ENCODE results near the gene SHISAL1. TPM values are rescaled to one million over a fixed set of nuclear protein-coding genes. Genes with fewer than 3 reads are reported as not detected.

Gene SHISAL1
- total and polyA plus RNA-seq, 2 donors (not counting 3 experiments of a cell fraction or from before 2014, with no cell fraction given): 0.01 to 0.07 TPM

DNA sequence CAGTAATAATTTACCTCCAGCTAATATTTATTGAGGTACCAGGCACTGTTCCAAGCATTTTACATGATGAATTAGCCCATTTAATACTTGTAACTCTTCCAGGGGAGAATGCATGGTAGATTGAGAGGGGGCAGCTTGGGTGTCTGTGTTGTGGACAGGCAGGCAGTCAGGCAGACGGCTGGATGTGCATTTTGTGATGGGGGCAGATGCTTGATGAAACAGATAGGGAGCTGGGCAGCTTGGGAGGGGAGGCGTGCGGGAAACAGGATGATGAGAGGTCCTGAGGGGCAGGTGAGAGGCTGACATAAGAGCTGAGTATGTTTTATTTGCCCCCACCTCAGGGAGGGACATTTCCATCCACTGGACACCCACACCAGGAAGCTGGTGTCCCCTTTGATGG lies 33.1 kb upstream of the SHISAL1 start:
- intact Hi-C loops (cut with micrococcal nuclease): no loop called here
- H3K4me2 ChIP-seq (ENCODE audit: insufficient read depth, low read length): no peak overlapping the region
- H2AFZ ChIP-seq (ENCODE audit: low read depth, low read length): no peak overlapping the region
- H3K27ac ChIP-seq (ENCODE audit: insufficient read depth, low read depth, low read length): no peak overlapping the region
- no peaks in the 10 kb centered on the region for H4K20me1 ChIP-seq (replicated peaks; ENCODE audit: control insufficient read depth, extremely low read depth, insufficient read depth, low read length)
- no TSS peak for BruUV-seq (replicated peaks)
- TF ChIP-seq EZH2 (IDR thresholded peaks at IDR 0.05; ENCODE audit: borderline replicate concordance, low read depth, low read length, severe bottlenecking): no peak
- no peak for TF ChIP-seq FOS (IDR thresholded peaks at IDR 0.05; ENCODE audit: borderline replicate concordance, insufficient read depth, low read length)
- no peak for TF ChIP-seq POLR2A (IDR thresholded peaks at IDR 0.05; ENCODE audit: low read depth, low read length)
- no peak overlapping the region for H3K4me3 ChIP-seq (replicated peaks in 1 of 3; ENCODE audit: insufficient read depth in 1 of 3, low read depth in 1 of 3, low read length in 3 of 3)
- no peaks in the 10 kb centered on the region for H3K79me2 ChIP-seq (ENCODE audit: control insufficient read depth, insufficient read depth, low read length)
- no peak overlapping the region for H3K9ac ChIP-seq (replicated peaks; ENCODE audit: extremely low read depth, insufficient read depth, low read length)
- DNase-seq (ENCODE audit: low read depth, low spot score) (no peak), FAIRE-seq (no peak)
- H3K9me1 ChIP-seq (replicated peaks; ENCODE audit: control insufficient read depth, extremely low read depth, insufficient read depth, low read length): no peaks in the 10 kb centered on the region
- POLR2A ChIA-PET: no interaction called here
- no peaks in the 10 kb centered on the region for H3K4me1 ChIP-seq (ENCODE audit: control insufficient read depth, extremely low read depth, insufficient read depth, low read length)
- CTCF ChIA-PET: no interaction called here
- dilution Hi-C loops (cut with MboI; ENCODE audit: extremely low pct_ligation_motif_present, low sequenced_read_pairs): no loop called here
- no peaks in the 10 kb centered on the region for H3K9me3 ChIP-seq (replicated peaks; ENCODE audit: control insufficient read depth, insufficient read depth, low read length)
- no peaks in the 10 kb centered on the region for H3K36me3 ChIP-seq (ENCODE audit: control insufficient read depth in 2 of 2, extremely low read depth in 1 of 2, insufficient read depth in 2 of 2, low read length in 2 of 2)
- peaks cover 0 to 1% of the 10 kb centered on the region in 2 experiments for H3K27me3 ChIP-seq (ENCODE audit: control insufficient read depth in 2 of 2, insufficient read depth in 2 of 2, low read length in 2 of 2)

DNA sequence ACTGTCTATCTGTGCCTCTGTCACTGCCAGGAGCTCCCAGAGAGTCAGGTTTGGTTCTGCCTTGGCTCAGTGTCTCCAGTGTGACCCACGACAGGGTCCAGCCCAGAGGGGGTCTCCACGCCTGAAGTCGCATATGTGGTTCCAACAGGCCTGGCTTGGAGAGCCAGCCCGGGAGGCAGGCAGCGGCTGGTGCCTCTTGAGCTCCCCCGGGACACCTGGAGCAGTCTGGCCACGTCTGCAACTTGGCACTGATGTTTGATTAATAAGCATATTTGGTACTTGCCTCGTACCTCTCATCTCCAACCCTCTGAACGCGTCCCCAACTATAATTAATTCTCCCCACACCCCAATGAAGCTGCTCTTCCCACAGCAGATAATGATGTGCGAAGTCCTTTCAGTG lies 31.7 kb upstream of the SHISAL1 start:
- H3K27ac ChIP-seq (ENCODE audit: insufficient read depth, low read depth, low read length): no peak overlapping the region
- FAIRE-seq (no peak), DNase-seq (ENCODE audit: low read depth, low spot score) (no peak)
- H4K20me1 ChIP-seq (replicated peaks; ENCODE audit: control insufficient read depth, extremely low read depth, insufficient read depth, low read length): no peaks in the 10 kb centered on the region
- no peak overlapping the region for H3K4me2 ChIP-seq (ENCODE audit: insufficient read depth, low read length)
- no peaks in the 10 kb centered on the region for H3K9me1 ChIP-seq (replicated peaks; ENCODE audit: control insufficient read depth, extremely low read depth, insufficient read depth, low read length)
- no peak overlapping the region for H2AFZ ChIP-seq (ENCODE audit: low read depth, low read length)
- H3K4me1 ChIP-seq (ENCODE audit: control insufficient read depth, extremely low read depth, insufficient read depth, low read length): no peaks in the 10 kb centered on the region
- ChIA-PET CTCF (interaction anchor here (0.9 kb wide), 1 partner anchor 18 kb away, joined by 4 read pairs; no protein-coding TSS in a partner anchor), POLR2A (no interaction called here)
- intact Hi-C loops (cut with micrococcal nuclease) (no loop called here), dilution Hi-C loops (cut with MboI; ENCODE audit: extremely low pct_ligation_motif_present, low sequenced_read_pairs) (no loop called here)
- H3K27me3 ChIP-seq (ENCODE audit: control insufficient read depth in 2 of 2, insufficient read depth in 2 of 2, low read length in 2 of 2): peaks cover 0 to 1% of the 10 kb centered on the region in 2 experiments
- H3K4me3 ChIP-seq (replicated peaks in 1 of 3; ENCODE audit: insufficient read depth in 1 of 3, low read depth in 1 of 3, low read length in 3 of 3): no peak overlapping the region
- no peaks in the 10 kb centered on the region for H3K9me3 ChIP-seq (replicated peaks; ENCODE audit: control insufficient read depth, insufficient read depth, low read length)
- BruUV-seq (replicated peaks): no TSS peak
- TF ChIP-seq, protein P1, sequence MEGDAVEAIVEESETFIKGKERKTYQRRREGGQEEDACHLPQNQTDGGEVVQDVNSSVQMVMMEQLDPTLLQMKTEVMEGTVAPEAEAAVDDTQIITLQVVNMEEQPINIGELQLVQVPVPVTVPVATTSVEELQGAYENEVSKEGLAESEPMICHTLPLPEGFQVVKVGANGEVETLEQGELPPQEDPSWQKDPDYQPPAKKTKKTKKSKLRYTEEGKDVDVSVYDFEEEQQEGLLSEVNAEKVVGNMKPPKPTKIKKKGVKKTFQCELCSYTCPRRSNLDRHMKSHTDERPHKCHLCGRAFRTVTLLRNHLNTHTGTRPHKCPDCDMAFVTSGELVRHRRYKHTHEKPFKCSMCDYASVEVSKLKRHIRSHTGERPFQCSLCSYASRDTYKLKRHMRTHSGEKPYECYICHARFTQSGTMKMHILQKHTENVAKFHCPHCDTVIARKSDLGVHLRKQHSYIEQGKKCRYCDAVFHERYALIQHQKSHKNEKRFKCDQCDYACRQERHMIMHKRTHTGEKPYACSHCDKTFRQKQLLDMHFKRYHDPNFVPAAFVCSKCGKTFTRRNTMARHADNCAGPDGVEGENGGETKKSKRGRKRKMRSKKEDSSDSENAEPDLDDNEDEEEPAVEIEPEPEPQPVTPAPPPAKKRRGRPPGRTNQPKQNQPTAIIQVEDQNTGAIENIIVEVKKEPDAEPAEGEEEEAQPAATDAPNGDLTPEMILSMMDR (IDR thresholded peaks at IDR 0.05; ENCODE audit: extremely low read depth in 1 of 2, insufficient read depth in 1 of 2, low read depth in 1 of 2, low read length in 2 of 2): no peak
- TF ChIP-seq POLR2A (IDR thresholded peaks at IDR 0.05; ENCODE audit: low read depth, low read length): no peak
- no peak for TF ChIP-seq EZH2 (IDR thresholded peaks at IDR 0.05; ENCODE audit: borderline replicate concordance, low read depth, low read length, severe bottlenecking)
- no peak for TF ChIP-seq GATA2 (IDR thresholded peaks at IDR 0.05; ENCODE audit: insufficient read depth, insufficient read length, low read depth, low read length)
- no peak for TF ChIP-seq POLR2AphosphoS5 (IDR thresholded peaks at IDR 0.05; ENCODE audit: insufficient read depth, low read depth, low read length)
- TF ChIP-seq MYC (IDR thresholded peaks at IDR 0.05; ENCODE audit: low read depth, low read length): no peak
- TF ChIP-seq FOS (IDR thresholded peaks at IDR 0.05; ENCODE audit: borderline replicate concordance, insufficient read depth, low read length): no peak
- TF ChIP-seq, protein P2, sequence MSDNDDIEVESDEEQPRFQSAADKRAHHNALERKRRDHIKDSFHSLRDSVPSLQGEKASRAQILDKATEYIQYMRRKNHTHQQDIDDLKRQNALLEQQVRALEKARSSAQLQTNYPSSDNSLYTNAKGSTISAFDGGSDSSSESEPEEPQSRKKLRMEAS (IDR thresholded peaks at IDR 0.05; ENCODE audit: insufficient read depth, insufficient read length): no peak
- no peak for TF ChIP-seq JUN (IDR thresholded peaks at IDR 0.05; ENCODE audit: borderline replicate concordance, insufficient read depth, insufficient read length, low read depth)
- H3K79me2 ChIP-seq (ENCODE audit: control insufficient read depth, insufficient read depth, low read length): no peaks in the 10 kb centered on the region
- H3K36me3 ChIP-seq (ENCODE audit: control insufficient read depth in 2 of 2, extremely low read depth in 1 of 2, insufficient read depth in 2 of 2, low read length in 2 of 2): no peaks in the 10 kb centered on the region
- H3K9ac ChIP-seq (replicated peaks; ENCODE audit: extremely low read depth, insufficient read depth, low read length): no peak overlapping the region
